ENCODE data around the gene GRP.
A peak's percentile ranks its signal among the peaks of the same experiment; 100 is the strongest.
"Not testable (repeated sequence)": the region's sequence is repeated elsewhere in the genome, so short reads cannot be mapped to it uniquely, and the experiment has no call there.

GRP gene

GRCh38 chr18:59249199-59249774 lies 29.3 kb downstream of the GRP start:
- TF ChIP-seq CTCF (IDR thresholded peaks at IDR 0.05; ENCODE audit: low read depth, low read length, missing control alignments): peak; percentile 69
- H3K4me3 ChIP-seq (replicated peaks; ENCODE audit: low read depth, low read length): no peak overlapping the region
- peak; percentile 55 for DNase-seq (ENCODE audit: extremely low read depth, low read depth)

- not testable (repeated sequence) for H3K4me3 ChIP-seq (replicated peaks; ENCODE audit: low read depth, low read length); DNase-seq (ENCODE audit: extremely low read depth, low read depth)
These were observed 35.5 kb downstream of the GRP start for GRCh38 chr18:59255491-59255890.

- not testable (repeated sequence) for H3K4me3 ChIP-seq (replicated peaks; ENCODE audit: low read depth, low read length); DNase-seq (ENCODE audit: extremely low read depth, low read depth)
These were observed 41.9 kb downstream of the GRP start for GRCh38 chr18:59261842-59262241.

- not testable (repeated sequence) for DNase-seq (ENCODE audit: extremely low read depth, low read depth); H3K4me3 ChIP-seq (replicated peaks; ENCODE audit: low read depth, low read length)
These were observed 42.3 kb downstream of the GRP start for GRCh38 chr18:59262243-59262642.

GRCh38 chr18:59263661-59264060 lies 43.7 kb downstream of the GRP start:
- TF ChIP-seq CTCF (IDR thresholded peaks at IDR 0.05; ENCODE audit: low read depth, low read length, missing control alignments): no peak
- DNase-seq (ENCODE audit: extremely low read depth, low read depth): no peak
- H3K4me3 ChIP-seq (replicated peaks; ENCODE audit: low read depth, low read length): no peak overlapping the region

GRCh38 chr18:59264121-59264571 lies 44.2 kb downstream of the GRP start:
- no peak for DNase-seq (ENCODE audit: extremely low read depth, low read depth)
- H3K4me3 ChIP-seq (replicated peaks; ENCODE audit: low read depth, low read length): no peak overlapping the region
- no peak for TF ChIP-seq CTCF (IDR thresholded peaks at IDR 0.05; ENCODE audit: low read depth, low read length, missing control alignments)

- DNase-seq (ENCODE audit: extremely low read depth, low read depth): no peak
- no peak overlapping the region for H3K4me3 ChIP-seq (replicated peaks; ENCODE audit: low read depth, low read length)
- no peak for TF ChIP-seq CTCF (IDR thresholded peaks at IDR 0.05; ENCODE audit: low read depth, low read length, missing control alignments)
These were observed 44.8 kb downstream of the GRP start for GRCh38 chr18:59264651-59265245.

GRCh38 chr18:59265246-59265973 lies 45.5 kb downstream of the GRP start:
- TF ChIP-seq CTCF (IDR thresholded peaks at IDR 0.05; ENCODE audit: low read depth, low read length, missing control alignments): no peak
- H3K4me3 ChIP-seq (replicated peaks; ENCODE audit: low read depth, low read length): peak overlapping the region; percentile 20
- no peak for DNase-seq (ENCODE audit: extremely low read depth, low read depth)
